Stimulated activated CD8-positive, alpha-beta memory T cell treated with anti-CD3 and anti-CD28 coated beads, Interleukin-4, amount 100 ng/mL, for 1 hour (primary cell): ENCODE measurements around the gene DDX20.

ENCODE experiments used
- DNase-seq, 2 donors: peaks; one replicate each; pipeline ENCODE4 v3.0.0-alpha.2; 2020; ENCODE audit warnings: low read depth in 2 of 2, low spot score in 1 of 2

Gene DDX20

GRCh38 chr1:111747282-111747734, 8.4 kb upstream of the DDX20 start:
- DNase-seq = no peak

GRCh38 chr1:111747947-111748346, 7.8 kb upstream of the DDX20 start:
- no peak for DNase-seq

GRCh38 chr1:111749628-111750027, 6.1 kb upstream of the DDX20 start:
- no peak for DNase-seq

GRCh38 chr1:111750856-111751255, 4.8 kb upstream of the DDX20 start:
- no peak for DNase-seq

- no peak for DNase-seq
Observed at GRCh38 chr1:111751906-111752575, 3.7 kb upstream of the DDX20 start.

- DNase-seq = no peak
Observed at GRCh38 chr1:111754984-111755330, 744 bp upstream of the DDX20 start.

- DNase-seq = no peak
Observed at GRCh38 chr1:111756124-111756513, 418 bp downstream of the DDX20 start.

- no peak for DNase-seq
Observed at GRCh38 chr1:111758373-111758772, 2.7 kb downstream of the DDX20 start.

- no peak for DNase-seq
Observed at GRCh38 chr1:111761717-111762116, 6.0 kb downstream of the DDX20 start.

GRCh38 chr1:111762332-111762731, 6.6 kb downstream of the DDX20 start:
- no peak for DNase-seq

- DNase-seq = no peak
Observed at GRCh38 chr1:111768023-111768422, 12.3 kb downstream of the DDX20 start.

GRCh38 chr1:111768625-111769024, 12.9 kb downstream of the DDX20 start:
- no peak for DNase-seq

GRCh38 chr1:111769517-111770146, 13.9 kb downstream of the DDX20 start:
- DNase-seq = peak; percentile 7 to 21

GRCh38 chr1:111770916-111771315, 15.2 kb downstream of the DDX20 start:
- no peak for DNase-seq

- no peak for DNase-seq
Observed at GRCh38 chr1:111775966-111776365, 20.3 kb downstream of the DDX20 start.

GRCh38 chr1:111776391-111776790, 20.7 kb downstream of the DDX20 start:
- no peak for DNase-seq

- no peak for DNase-seq
Observed at GRCh38 chr1:111776861-111777260, 21.2 kb downstream of the DDX20 start.

GRCh38 chr1:111777301-111777700, 21.6 kb downstream of the DDX20 start:
- DNase-seq = no peak

- no peak for DNase-seq
Observed at GRCh38 chr1:111778066-111778465, 22.4 kb downstream of the DDX20 start.

- no peak for DNase-seq
Observed at GRCh38 chr1:111778541-111779051, 22.9 kb downstream of the DDX20 start.

- no peak for DNase-seq
Observed at GRCh38 chr1:111779546-111779945, 23.8 kb downstream of the DDX20 start.

- no peak for DNase-seq
Observed at GRCh38 chr1:111784273-111784901, 28.7 kb downstream of the DDX20 start.
